H1 (cell line): ENCODE data around the gene CEP128. TPM values are rescaled to one million over a fixed set of nuclear protein-coding genes. Genes with fewer than 3 reads are reported as not detected.

Experiments used
- CTCF ChIA-PET: fragments of 300-600 bp; sonication (Branson Sonifier 250); formaldehyde crosslinking; loops from one replicate; lab custom pipeline; 2021; ENCODE audit not compliant: partially characterized antibody; lab: Charles Lee
- POLR2A ChIA-PET: fragments of 300-600 bp; sonication (Branson Sonifier 250); formaldehyde crosslinking; loops from one replicate; lab custom pipeline; 2021; ENCODE audit warnings: inconsistent platforms; ENCODE audit not compliant: partially characterized antibody; lab: Charles Lee
- DNase-seq, 2 experiments: peaks; one replicate each; pipeline versions ENCODE4 v3.0.0 to v3.0.0-alpha.2; 2010 to 2022; ENCODE audit warnings: low spot score in 2 of 2, low read depth in 1 of 2, mixed read lengths in 1 of 2
- FAIRE-seq: peaks from 2 replicates; lab custom pipeline; 2011; peaks lifted over from hg19 to GRCh38; lab: Jason Lieb, UNC
- H2AFZ ChIP-seq: 2 replicates; pipeline ENCODE4 v1.8.1; 2012; ENCODE audit warnings: low read length, inconsistent platforms
- H2AK5ac ChIP-seq: 2 replicates; pipeline ENCODE4 v1.6.1; 2013; ENCODE audit warnings: low read depth, low read length
- H2BK120ac ChIP-seq: replicated peaks from 2 replicates; pipeline ENCODE3; 2013; ENCODE audit warnings: low read depth, low read length, inconsistent platforms
- H2BK12ac ChIP-seq: 2 replicates; pipeline ENCODE4 v1.6.1; 2013; ENCODE audit warnings: low read depth, low read length
- H2BK15ac ChIP-seq: 2 replicates; pipeline ENCODE4 v1.6.1; 2013; ENCODE audit warnings: low read length
- H2BK20ac ChIP-seq: 2 replicates; pipeline ENCODE4 v1.6.1; 2013; ENCODE audit warnings: low read length
- H2BK5ac ChIP-seq: 2 replicates; pipeline ENCODE4 v1.6.1; 2013; ENCODE audit warnings: low read depth, low read length
- H3K14ac ChIP-seq: 2 replicates; pipeline ENCODE4 v1.6.1; 2013; ENCODE audit warnings: inconsistent platforms; ENCODE audit not compliant: insufficient read length
- H3K18ac ChIP-seq: 2 replicates; pipeline ENCODE4 v1.6.1; 2013; ENCODE audit warnings: low read length; ENCODE audit errors: extremely low read depth
- H3K23ac ChIP-seq: 2 replicates; pipeline ENCODE4 v1.6.1; 2013; ENCODE audit warnings: inconsistent platforms; ENCODE audit not compliant: insufficient read length
- H3K23me2 ChIP-seq: 2 replicates; pipeline ENCODE4 v1.6.1; 2013; ENCODE audit warnings: low read depth, low read length
- H3K27ac ChIP-seq: 2 replicates; pipeline ENCODE4 v1.6.1; 2011; ENCODE audit warnings: low read depth, low read length, inconsistent platforms
- H3K27me3 ChIP-seq, 4 experiments: replicated peaks in 1 of 4; 1 replicate in 1 of 4; 2 replicates in 3 of 4; pipeline versions ENCODE4 v1.6.1 to v1.8.1; 2011 to 2013; ENCODE audit warnings: low read length in 3 of 4, mild to moderate bottlenecking in 3 of 4, inconsistent platforms in 2 of 4, mixed read lengths in 2 of 4, moderate library complexity in 1 of 4; ENCODE audit not compliant: control insufficient read depth in 3 of 4, insufficient read depth in 3 of 4; ENCODE audit errors: extremely low read depth in 1 of 4
- H3K36me3 ChIP-seq, 4 experiments: 2 replicates each; pipeline versions ENCODE4 v1.6.1 to v1.8.1; 2011 to 2013; ENCODE audit warnings: mild to moderate bottlenecking in 4 of 4, low read length in 3 of 4, moderate library complexity in 2 of 4, control low read depth in 1 of 4, inconsistent platforms in 1 of 4; ENCODE audit not compliant: insufficient read depth in 4 of 4, control insufficient read depth in 2 of 4
- H3K4ac ChIP-seq: replicated peaks from 2 replicates; pipeline ENCODE3; 2013; ENCODE audit warnings: low read length, low read depth, mixed read lengths, inconsistent platforms; ENCODE audit not compliant: insufficient read length
- H3K4me1 ChIP-seq, 4 experiments: replicated peaks in 1 of 4; 1 replicate in 1 of 4; 2 replicates in 3 of 4; pipeline versions ENCODE4 v1.6.1 to v1.8.1; 2011 to 2013; ENCODE audit warnings: low read length in 3 of 4, inconsistent platforms in 2 of 4, mixed read lengths in 1 of 4; ENCODE audit not compliant: insufficient read depth in 4 of 4, control insufficient read depth in 3 of 4
- H3K4me2 ChIP-seq, 2 experiments: 2 replicates each; pipeline versions ENCODE4 v1.6.1 to v1.8.1; 2011 to 2013; ENCODE audit warnings: low read depth in 2 of 2, low read length in 2 of 2, control low read depth in 1 of 2, inconsistent platforms in 1 of 2, mild to moderate bottlenecking in 1 of 2; ENCODE audit not compliant: insufficient read depth in 1 of 2
- H3K4me3 ChIP-seq, 4 experiments: fragments of 200-600, 300-600 bp in 1 of 4; sonication (generic), shearing (Covaris generic), sonication (Bioruptor Twin) in 1 of 4; 2 replicates each; pipeline versions ENCODE4 v1.5.1 to v1.8.1; 2011 to 2016; ENCODE audit warnings: low read length in 4 of 4, low read depth in 3 of 4, control low read depth in 2 of 4, inconsistent platforms in 2 of 4, mild to moderate bottlenecking in 2 of 4, mixed read lengths in 1 of 4, moderate library complexity in 1 of 4; ENCODE audit not compliant: insufficient read depth in 2 of 4; ENCODE audit errors: extremely low read depth in 1 of 4
- H3K56ac ChIP-seq: replicated peaks from 2 replicates; pipeline ENCODE3; 2013; ENCODE audit warnings: low read depth, mild to moderate bottlenecking, mixed read lengths, low read length, inconsistent platforms; ENCODE audit not compliant: insufficient read length
- H3K79me1 ChIP-seq: 2 replicates; pipeline ENCODE4 v1.6.1; 2013; ENCODE audit warnings: low read depth, low read length, control low read depth
- H3K79me2 ChIP-seq, 2 experiments: 2 replicates each; pipeline versions ENCODE4 v1.6.1 to v1.8.1; 2012 to 2013; ENCODE audit warnings: low read length in 2 of 2, mild to moderate bottlenecking in 2 of 2, inconsistent platforms in 1 of 2; ENCODE audit not compliant: insufficient read depth in 2 of 2, control insufficient read depth in 1 of 2
- H3K9ac ChIP-seq, 4 experiments: replicated peaks in 1 of 4; 1 replicate in 1 of 4; 2 replicates in 3 of 4; pipeline versions ENCODE4 v1.6.1 to v1.8.1; 2011 to 2013; ENCODE audit warnings: low read depth in 3 of 4, low read length in 3 of 4, control low read depth in 2 of 4, mild to moderate bottlenecking in 2 of 4, moderate library complexity in 2 of 4, inconsistent platforms in 1 of 4; ENCODE audit errors: extremely low read depth in 1 of 4
- H3K9me3 ChIP-seq, 2 experiments: 2 replicates each; pipeline versions ENCODE4 v1.6.1 to v1.8.1; 2012 to 2013; ENCODE audit warnings: mild to moderate bottlenecking in 2 of 2, moderate library complexity in 2 of 2, control low read depth in 1 of 2, inconsistent platforms in 1 of 2, low read depth in 1 of 2, low read length in 1 of 2, mixed read lengths in 1 of 2; ENCODE audit not compliant: insufficient read depth in 2 of 2
- H4K20me1 ChIP-seq, 2 experiments: replicated peaks in 1 of 2; 2 replicates each; pipeline versions ENCODE3 to v1.8.1; 2011 to 2013; ENCODE audit warnings: inconsistent platforms in 2 of 2, low read length in 2 of 2, mild to moderate bottlenecking in 1 of 2; ENCODE audit not compliant: insufficient read depth in 2 of 2, control insufficient read depth in 1 of 2
- H4K5ac ChIP-seq: 2 replicates; pipeline ENCODE4 v1.6.1; 2013; ENCODE audit warnings: low read length, low read depth, mixed read lengths, inconsistent platforms; ENCODE audit not compliant: insufficient read length
- H4K8ac ChIP-seq: 2 replicates; pipeline ENCODE4 v1.8.0; 2013; ENCODE audit warnings: mild to moderate bottlenecking, moderate library complexity, low read length, inconsistent platforms; ENCODE audit not compliant: insufficient read depth; ENCODE audit errors: extremely low read depth
- H4K91ac ChIP-seq: replicated peaks from 2 replicates; pipeline ENCODE3; 2013; ENCODE audit warnings: low read length, mixed read lengths, inconsistent platforms; ENCODE audit not compliant: insufficient read length
- BCL11A ChIP-seq, 2 experiments: IDR thresholded peaks; one replicate each; pipeline ENCODE4 v1.6.1; 2011; ENCODE audit warnings: low read depth in 2 of 2, low read length in 2 of 2, mild to moderate bottlenecking in 2 of 2
- CREB1 ChIP-seq: IDR thresholded peaks from 2 replicates; pipeline ENCODE4 v1.6.1; 2012; ENCODE audit warnings: inconsistent platforms
- E2F6 ChIP-seq: IDR thresholded peaks from 2 replicates; pipeline ENCODE4 v1.6.1; 2012; ENCODE audit warnings: inconsistent platforms
- HDAC2 ChIP-seq, 2 experiments: fragments of 300-600 bp in 1 of 2; sonication (generic) in 1 of 2; IDR thresholded peaks; 2 replicates each; pipeline ENCODE4 v1.6.1; 2011 to 2012; ENCODE audit warnings: low read depth in 2 of 2, low read length in 2 of 2, mild to moderate bottlenecking in 2 of 2, moderate library complexity in 2 of 2, borderline replicate concordance in 1 of 2, inconsistent platforms in 1 of 2
- KDM5A ChIP-seq: fragments of 200-600 bp; IDR thresholded peaks from 2 replicates; pipeline ENCODE4 v1.7.1; 2012; ENCODE audit warnings: mild to moderate bottlenecking, low read length, inconsistent platforms, mixed read lengths
- NANOG ChIP-seq: IDR thresholded peaks from 2 replicates; pipeline ENCODE4 v1.6.1; 2011; ENCODE audit warnings: low read length, low read depth, mild to moderate bottlenecking, inconsistent platforms; ENCODE audit not compliant: insufficient read depth, poor library complexity, severe bottlenecking
- POLR2A ChIP-seq, 2 experiments: IDR thresholded peaks; 1 replicate in 1 of 2; 2 replicates in 1 of 2; pipeline ENCODE4 v1.6.1; 2011; ENCODE audit warnings: low read depth in 2 of 2, low read length in 2 of 2, mild to moderate bottlenecking in 2 of 2; ENCODE audit errors: control extremely low read depth in 1 of 2
- POLR2AphosphoS5 ChIP-seq: IDR thresholded peaks from 2 replicates; pipeline ENCODE4 v1.6.1; 2011; ENCODE audit warnings: low read depth, low read length
- SP1 ChIP-seq: IDR thresholded peaks from 2 replicates; pipeline ENCODE4 v1.6.1; 2011; ENCODE audit warnings: low read depth, low read length
- TAF1 ChIP-seq: IDR thresholded peaks from 2 replicates; pipeline ENCODE4 v1.6.1; 2011; ENCODE audit warnings: mild to moderate bottlenecking, low read depth, low read length
- WGBS, 2 experiments: shearing (Covaris generic) in 1 of 2; methylation state at CpG; one replicate each; pipeline versions ENCODE4 v1.1.6 to v1.1.7; 2013 to 2015; ENCODE audit warnings: low lambda C conversion rate in 2 of 2, mixed read lengths in 2 of 2, inconsistent platforms in 1 of 2, low coverage in 1 of 2, missing lambda C conversion rate in 1 of 2; ENCODE audit not compliant: insufficient replicate concordance in 2 of 2, insufficient coverage in 1 of 2, insufficient read length in 1 of 2; ENCODE audit errors: extremely low coverage in 1 of 2, missing lambda C conversion rate in 1 of 2; 5-methylcytosine and 5-hydroxymethylcytosine counted together
- polyA plus RNA-seq, 7 experiments: library from polyadenylated mRNA; depleted of rRNA in 3 of 7; stranded (reverse) in 5 of 7; unstranded in 2 of 7; fragments of >200 nt in 5 of 7; fragments of 200-250 nt in 2 of 7; gene quantifications; 1 replicate in 5 of 7; 2 replicates in 1 of 7; 4 replicates in 1 of 7; pipeline versions ENCODE4 v1.2.1 to v1.2.3, GENCODE V29; 2011 to 2013; ENCODE audit warnings: missing spikeins in 2 of 7, mixed read lengths in 2 of 7
- total RNA-seq: library from RNA; stranded (reverse); fragmentation: NEBNext Ultra II Directional; extraction: Animal tissue kit (Norgen Biotek cat#: 25700); gene quantifications from 2 replicates; pipeline ENCODE4 v1.2.1, GENCODE V29; 2021

Gene CEP128
- total and polyA plus RNA-seq, 2 of the 8 experiments (the other 6 are each of a cell fraction or from before 2014, with no cell fraction given) = 1.9 to 17.0 TPM

- CTCF ChIA-PET = no interaction called here
- H2BK15ac ChIP-seq = no peak overlapping the region
- no peaks in the 10 kb centered on the region for H3K9me3 ChIP-seq
- H3K79me2 ChIP-seq = no peaks in the 10 kb centered on the region
- H4K20me1 ChIP-seq = no peaks in the 10 kb centered on the region
- no peak overlapping the region for H3K14ac ChIP-seq
- H2AFZ ChIP-seq = no peak overlapping the region
- no peak overlapping the region for H2AK5ac ChIP-seq
- H3K4me3 ChIP-seq = no peak overlapping the region
- H3K79me1 ChIP-seq = no peaks in the 10 kb centered on the region
- H4K5ac ChIP-seq = no peak overlapping the region
- H3K23ac ChIP-seq = no peak overlapping the region
- H2BK20ac ChIP-seq = no peak overlapping the region
- POLR2A ChIA-PET = no interaction called here
- TF ChIP-seq TAF1 (no peak), BCL11A (IDR thresholded peaks at IDR 0.05; ENCODE audit: low read depth in 2 of 2, low read length in 2 of 2) (no peak), POLR2AphosphoS5 (no peak), CREB1 (no peak), SP1 (no peak), HDAC2 (IDR thresholded peaks at IDR 0.05; ENCODE audit: borderline replicate concordance in 1 of 2, low read depth in 2 of 2, low read length in 2 of 2) (no peak), E2F6 (no peak), KDM5A (no peak), POLR2A (IDR thresholded peaks at IDR 0.05; ENCODE audit: control extremely low read depth in 1 of 2, low read depth in 2 of 2, low read length in 2 of 2) (no peak), NANOG (no peak)
- TF ChIP-seq, all 59 proteins: peak for 0
- H3K4me1 ChIP-seq = peaks cover 0 to 4% (median 0%) of the 10 kb centered on the region in 4 experiments; a peak in 1 of 7 replicates
- H4K91ac ChIP-seq = no peak overlapping the region
- H3K23me2 ChIP-seq = 0 out of 2 replicates have a peak, but pooled peaks cover 1% of the 10 kb centered on the region
- no peak overlapping the region for H3K4ac ChIP-seq
- no peaks in the 10 kb centered on the region for H3K36me3 ChIP-seq
- no peak overlapping the region for H3K18ac ChIP-seq
- H2BK120ac ChIP-seq = no peak overlapping the region
- FAIRE-seq (no peak), DNase-seq (no peak)
- no peak overlapping the region for H4K8ac ChIP-seq
- H3K27ac ChIP-seq = no peak overlapping the region
- no peak overlapping the region for H3K9ac ChIP-seq
- H3K4me2 ChIP-seq = no peak overlapping the region
- 91% methylated on average over 3 of the region's 3 CpGs; no CpG with 5 or more reads in 1 of the 2 experiments for WGBS, 2 experiments
- peaks cover 0 to 1% (median 0%) of the 10 kb centered on the region in 4 experiments; a peak in 1 of 7 replicates for H3K27me3 ChIP-seq
- no peak overlapping the region for H3K56ac ChIP-seq
- no peak overlapping the region for H2BK12ac ChIP-seq
- no peak overlapping the region for H2BK5ac ChIP-seq
Measured at GRCh38 chr14:80570930-80571298, 370.6 kb downstream of the CEP128 start.
